Activated CD4-positive, alpha-beta T cell treated with anti-CD3 and anti-CD28 coated beads, Interleukin-2, amount 50 U/mL, for 4 hours (primary cell): Measurements from ENCODE around the gene LARGE1.

Source experiments
- DNase-seq, 2 experiments: peaks; one replicate each; pipeline ENCODE4 v3.0.0-alpha.2; 2020

The LARGE1 gene

GRCh38 chr22:33913188-33913587, 7.1 kb downstream of the LARGE1 start:
- DNase-seq = no peak

GRCh38 chr22:33909911-33910310, 10.4 kb downstream of the LARGE1 start:
- no peak for DNase-seq

DNA sequence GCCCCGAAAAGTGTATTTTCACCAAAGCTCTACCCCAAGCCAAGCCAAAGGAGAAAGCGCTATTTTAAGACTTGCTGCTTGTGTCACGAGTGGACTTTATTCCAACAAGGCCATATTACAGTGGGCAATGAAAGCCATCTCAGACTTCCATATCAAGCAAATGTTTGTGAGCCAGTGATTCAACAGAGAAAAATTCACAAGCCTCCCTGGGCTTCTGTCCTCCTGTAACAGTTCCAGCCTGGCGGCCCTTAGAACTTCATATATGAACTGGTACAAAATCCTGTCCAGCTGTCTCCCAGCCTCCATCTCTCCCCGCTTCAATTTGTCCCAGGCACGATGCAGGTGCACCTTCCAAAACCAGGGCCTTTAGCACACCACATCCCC, 11.2 kb downstream of the LARGE1 start:
- no peak for DNase-seq

- no peak for DNase-seq
Observed at GRCh38 chr22:33908171-33909074, 11.9 kb downstream of the LARGE1 start.

- DNase-seq = no peak
Observed at GRCh38 chr22:33906954-33907353, 13.3 kb downstream of the LARGE1 start.

DNA sequence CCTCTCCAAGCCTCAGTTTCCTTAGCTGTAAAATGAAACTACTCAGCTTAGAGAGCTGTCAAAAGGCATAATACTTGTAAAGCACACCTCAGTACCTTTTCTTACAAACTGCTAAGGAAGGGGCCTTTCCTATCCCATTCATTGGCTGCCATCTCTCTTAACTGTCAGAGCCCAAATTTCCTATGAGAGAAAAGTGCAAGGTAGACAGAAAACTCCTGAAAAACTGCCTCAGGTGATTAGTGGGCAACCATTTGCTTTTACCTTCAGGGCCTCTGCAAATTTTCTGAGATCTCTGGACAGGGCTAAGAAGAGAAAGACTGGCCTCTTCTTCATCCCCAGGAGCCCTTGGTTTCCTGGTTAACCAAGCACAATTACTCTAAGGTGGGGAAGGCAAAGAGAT, 13.8 kb downstream of the LARGE1 start:
- DNase-seq = no peak

- DNase-seq = no peak
Observed at GRCh38 chr22:33903012-33903411, 17.3 kb downstream of the LARGE1 start.

- DNase-seq = no peak
Observed at GRCh38 chr22:33902073-33902472, 18.2 kb downstream of the LARGE1 start.

GRCh38 chr22:33898121-33898520, 22.2 kb downstream of the LARGE1 start:
- DNase-seq = no peak

DNA sequence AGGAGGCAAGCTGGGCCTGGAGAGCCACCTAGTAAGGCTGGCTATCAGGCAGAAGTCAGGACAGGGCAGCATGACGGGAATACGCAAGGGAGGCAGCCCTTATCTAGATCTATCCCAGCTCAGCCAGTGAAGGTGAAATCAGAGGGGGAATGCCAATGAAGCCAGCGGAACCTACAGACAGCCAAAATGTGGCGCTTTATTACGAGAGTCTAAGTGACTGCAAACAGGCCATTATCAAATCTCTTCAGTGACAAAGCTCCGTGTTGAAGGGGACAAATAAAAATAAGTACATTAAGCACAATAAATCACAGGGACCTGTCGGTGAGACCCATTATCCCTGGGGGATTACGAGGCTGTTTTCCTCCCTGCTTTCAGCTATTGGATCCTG, 22.8 kb downstream of the LARGE1 start:
- DNase-seq = no peak

DNA sequence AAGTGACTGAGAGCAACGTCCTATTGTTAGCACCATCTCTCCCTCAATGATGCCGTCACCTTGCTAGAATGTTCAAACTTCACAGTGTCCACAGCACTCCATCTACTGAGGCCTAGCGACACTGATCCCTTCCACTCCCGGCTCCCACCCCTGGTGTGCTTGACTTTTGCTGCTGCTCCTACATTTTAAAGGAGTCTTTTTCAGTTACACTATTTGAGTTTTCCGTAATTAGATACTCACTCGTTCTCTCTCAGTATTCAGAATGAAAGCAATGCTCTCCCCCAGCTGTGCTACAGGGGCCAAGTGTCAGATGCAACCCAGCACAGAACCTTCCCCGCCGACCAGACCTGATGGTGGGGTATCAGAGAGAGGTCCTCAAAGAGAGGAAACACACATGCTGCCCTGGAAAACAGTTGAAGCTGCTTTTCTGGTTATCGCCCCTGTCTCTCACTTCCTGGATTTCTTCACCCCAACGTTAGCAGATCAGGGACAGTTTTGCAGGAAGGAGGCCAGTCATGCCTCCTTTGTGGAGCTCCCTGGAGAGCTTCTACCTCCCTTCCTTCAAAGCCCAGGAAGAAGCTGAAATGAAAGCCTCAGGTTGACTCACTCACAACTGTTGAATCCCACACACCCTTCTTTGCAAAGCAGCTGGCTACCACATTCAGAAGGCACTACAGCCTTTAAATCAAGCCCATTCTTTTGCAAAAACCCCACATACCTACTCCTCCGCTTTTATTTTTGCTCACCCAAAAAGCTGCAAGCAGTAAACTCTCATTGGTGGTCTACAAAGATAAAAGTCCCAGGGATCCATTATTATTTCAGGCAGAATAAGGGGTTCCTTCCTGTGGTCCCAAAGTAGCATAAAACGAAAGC, 23.5 kb downstream of the LARGE1 start:
- DNase-seq = no peak

- no peak for DNase-seq
Observed at GRCh38 chr22:33896154-33896553, 24.1 kb downstream of the LARGE1 start.

GRCh38 chr22:33895444-33895843, 24.8 kb downstream of the LARGE1 start:
- no peak for DNase-seq

DNA sequence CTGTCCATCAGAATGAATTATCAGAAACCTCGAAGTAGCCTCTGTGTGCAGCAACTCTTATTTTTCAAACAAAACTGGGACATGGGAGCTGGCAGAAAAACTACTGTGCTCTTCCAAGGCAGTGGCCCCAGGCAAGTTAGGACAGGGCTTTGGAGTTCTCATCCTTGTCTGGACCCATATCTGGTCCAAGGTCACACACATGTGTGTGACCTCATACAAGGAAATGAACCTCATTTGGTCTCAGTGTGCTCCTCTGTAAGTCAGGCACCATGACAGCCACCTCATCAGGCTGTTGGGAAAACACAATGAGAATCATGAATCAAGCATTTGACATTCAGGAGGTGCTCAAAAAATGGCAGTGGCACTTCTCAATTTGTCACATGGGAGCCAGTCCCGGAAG, 25.8 kb downstream of the LARGE1 start:
- DNase-seq = no peak

- DNase-seq = no peak
Observed at GRCh38 chr22:33894036-33894435, 26.2 kb downstream of the LARGE1 start.

DNA sequence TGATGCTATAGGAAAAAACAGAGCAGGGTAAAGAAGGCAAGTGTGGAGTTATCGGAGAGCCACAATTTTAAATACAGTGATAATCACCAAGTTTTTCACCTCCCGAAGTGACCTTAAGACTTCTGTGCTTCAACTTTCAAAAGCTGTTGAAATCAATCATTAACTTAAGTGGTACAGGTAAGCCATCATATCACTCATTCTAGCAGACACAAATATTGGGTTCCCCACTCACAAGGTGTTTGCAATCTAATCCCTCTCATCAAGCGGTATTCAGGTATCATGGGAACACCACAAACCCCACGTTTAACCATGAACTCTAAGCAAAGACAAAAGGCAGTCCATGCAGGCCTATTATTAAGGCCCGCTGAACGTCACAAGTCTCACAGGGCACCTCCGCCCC, 26.8 kb downstream of the LARGE1 start:
- no peak for DNase-seq

DNA sequence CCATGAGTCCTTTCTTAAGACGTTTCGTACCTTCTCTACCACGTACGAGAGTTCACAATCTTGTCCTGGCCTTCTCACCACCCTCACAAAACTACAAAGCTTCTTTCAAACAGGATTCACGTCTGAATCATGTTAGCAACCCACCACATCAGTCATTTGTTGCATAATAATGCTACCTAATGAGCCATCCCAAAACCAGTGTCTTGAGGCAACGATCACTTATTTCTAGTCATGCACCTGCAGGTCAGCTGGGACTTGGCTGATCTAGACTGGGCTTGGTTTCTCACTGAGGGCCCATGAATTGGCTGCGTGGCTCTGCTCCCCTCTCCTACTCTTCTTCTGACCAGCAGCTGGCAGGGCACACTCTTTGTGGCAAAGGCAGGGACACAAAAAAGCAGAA, 28.3 kb downstream of the LARGE1 start:
- no peak for DNase-seq

DNA sequence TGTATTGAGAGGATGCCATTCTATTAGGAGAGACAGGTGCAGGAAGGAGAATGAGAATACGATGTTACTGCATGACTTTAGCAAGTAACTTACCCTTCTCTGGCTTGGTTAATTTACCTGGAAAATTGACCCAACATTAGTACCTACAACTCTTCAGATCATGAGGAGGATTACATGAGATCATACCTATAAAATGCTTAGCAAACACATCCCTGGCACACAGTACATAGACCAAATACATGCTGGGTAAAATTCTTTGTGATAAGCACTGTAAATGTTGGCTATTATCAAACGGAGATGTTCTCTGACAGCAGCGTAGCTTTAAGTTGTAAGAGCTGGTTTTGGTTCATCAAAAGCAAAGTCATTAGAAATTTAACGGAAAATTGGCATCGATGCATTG, 28.8 kb downstream of the LARGE1 start:
- DNase-seq = no peak

GRCh38 chr22:33889748-33890147, 30.5 kb downstream of the LARGE1 start:
- no peak for DNase-seq

DNA sequence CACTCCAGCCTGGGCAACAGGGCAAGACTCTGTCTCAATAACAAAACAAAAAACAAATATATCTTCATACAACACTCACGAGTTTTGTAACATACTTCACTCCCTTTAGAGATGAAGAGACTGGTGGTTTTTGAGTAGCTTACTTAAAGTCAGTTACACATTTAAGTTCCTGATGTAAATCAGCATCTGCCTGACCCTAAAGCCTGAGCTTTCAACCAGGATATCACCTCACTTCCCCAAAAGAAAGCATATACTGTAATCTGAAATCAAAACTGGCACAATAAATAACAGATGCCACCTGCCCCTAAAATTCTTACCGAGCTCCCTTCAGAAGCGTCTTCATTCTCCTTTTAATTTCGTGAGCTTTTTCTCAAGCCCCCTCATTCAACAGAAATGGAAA, 31.5 kb downstream of the LARGE1 start:
- no peak for DNase-seq

DNA sequence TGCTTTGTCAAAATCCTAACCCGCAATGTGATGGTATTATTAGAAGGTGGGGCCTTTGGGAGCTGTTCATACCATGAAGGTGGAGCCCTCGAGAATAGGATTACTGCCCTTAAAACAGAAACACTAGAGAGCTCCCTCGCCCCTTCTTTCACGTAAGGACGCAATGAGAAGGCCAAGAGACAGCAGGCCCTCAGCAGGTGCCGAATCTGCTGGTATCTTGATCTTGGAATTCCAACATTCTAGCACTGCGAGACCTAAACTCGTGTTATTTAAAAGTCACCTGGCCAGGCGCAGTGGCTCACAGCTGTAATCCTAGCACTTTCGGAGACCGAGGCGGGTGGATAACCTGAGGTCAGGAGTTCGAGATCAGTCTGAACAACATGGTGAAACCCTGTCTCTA, 33.1 kb downstream of the LARGE1 start:
- DNase-seq = no peak

DNA sequence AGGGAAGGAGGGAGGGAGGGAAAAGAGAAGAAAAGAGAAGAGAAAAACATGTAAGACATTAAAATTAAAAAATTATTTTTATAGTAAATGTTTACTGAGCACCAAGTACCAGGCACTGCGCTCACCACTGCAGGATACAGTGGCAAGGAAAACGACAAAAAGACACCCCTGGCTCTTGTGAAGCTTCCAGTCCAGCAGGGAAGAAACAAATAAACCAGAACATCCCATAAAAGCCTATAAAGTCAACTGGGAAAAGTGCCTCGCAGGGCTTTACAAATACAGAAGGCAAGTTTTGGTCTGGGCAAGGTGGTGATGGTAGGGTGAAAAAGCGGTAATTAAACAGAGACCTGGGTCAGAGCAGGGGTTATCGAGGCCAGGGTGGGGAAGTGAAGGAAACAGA, 33.6 kb downstream of the LARGE1 start:
- DNase-seq = no peak

DNA sequence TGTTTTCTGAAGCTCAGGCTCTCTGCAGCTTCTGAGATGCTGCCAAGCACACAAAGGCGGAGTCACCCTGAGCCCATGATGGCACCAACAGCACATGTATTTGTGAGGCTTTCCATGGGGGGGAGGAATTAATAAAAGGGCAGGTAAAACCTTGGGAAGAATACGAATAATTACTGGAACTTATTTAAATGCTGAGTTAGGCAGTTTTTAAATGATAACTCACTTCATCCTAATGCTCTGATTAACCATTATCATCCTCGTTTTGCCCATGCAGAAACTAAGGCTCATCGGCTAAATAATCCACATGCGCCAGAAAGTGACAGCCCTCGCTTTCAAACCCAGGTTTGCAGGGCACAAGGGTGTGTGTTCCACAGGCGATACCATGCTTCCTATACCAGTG, 35.4 kb downstream of the LARGE1 start:
- no peak for DNase-seq
